HG02884 (cell line): ENCODE measurements around the gene UCK2.
"Not testable (repeated sequence)": the region's sequence is repeated elsewhere in the genome, so short reads cannot be mapped to it uniquely, and the experiment has no call there.

Source experiments
- ATAC-seq: cut with Tn5 transposase; IDR thresholded peaks from one replicate; pipeline ENCODE4 v1.9.1; 2021; ENCODE audit warnings: mild to moderate bottlenecking, moderate library complexity; ENCODE audit not compliant: unreplicated experiment

UCK2 gene

DNA sequence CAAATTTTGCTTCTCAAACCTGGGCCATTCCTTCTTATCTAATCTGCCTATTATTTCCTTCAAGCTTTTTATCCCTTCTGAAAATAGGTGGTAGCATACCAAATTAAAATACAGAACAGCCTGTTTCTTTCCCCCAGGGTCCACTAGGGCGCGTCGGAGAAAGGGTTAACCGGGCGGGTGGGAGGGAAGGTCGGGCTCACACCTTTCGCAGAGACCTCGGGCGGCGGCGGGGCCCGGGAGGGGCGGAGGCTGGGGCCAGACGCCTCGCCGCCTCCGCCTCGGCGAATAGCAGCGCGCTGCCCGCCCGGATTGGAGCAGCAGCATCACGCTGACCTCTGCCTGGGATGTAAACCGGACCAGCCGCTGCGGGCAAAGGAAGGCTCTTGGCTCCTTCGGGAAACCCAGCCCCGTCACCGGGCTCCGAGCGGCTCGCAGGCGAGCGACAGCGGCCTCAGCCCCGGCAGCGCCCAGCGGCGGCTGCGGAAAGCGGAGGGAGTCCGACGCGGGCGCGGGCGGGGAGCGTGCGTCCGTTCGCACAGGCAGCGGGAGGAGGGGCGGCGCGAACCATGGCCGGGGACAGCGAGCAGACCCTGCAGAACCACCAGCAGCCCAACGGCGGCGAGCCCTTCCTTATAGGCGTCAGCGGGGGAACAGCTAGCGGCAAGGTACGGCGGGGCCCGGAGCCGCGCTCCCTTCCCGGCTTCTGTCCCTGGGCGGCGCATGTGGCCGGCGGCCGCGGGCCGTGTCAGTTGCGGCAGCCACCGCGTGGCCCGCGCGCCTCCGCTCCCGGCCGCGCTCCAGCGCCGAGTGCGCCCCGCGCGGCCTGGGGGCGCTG lies at the start of gene UCK2:
Gene UCK2 (plus strand): TSS at position 347 of the 835 bp plus-strand sequence. CDS start 220 bp downstream, at position 567.
- peak; percentile 60 for ATAC-seq

DNA sequence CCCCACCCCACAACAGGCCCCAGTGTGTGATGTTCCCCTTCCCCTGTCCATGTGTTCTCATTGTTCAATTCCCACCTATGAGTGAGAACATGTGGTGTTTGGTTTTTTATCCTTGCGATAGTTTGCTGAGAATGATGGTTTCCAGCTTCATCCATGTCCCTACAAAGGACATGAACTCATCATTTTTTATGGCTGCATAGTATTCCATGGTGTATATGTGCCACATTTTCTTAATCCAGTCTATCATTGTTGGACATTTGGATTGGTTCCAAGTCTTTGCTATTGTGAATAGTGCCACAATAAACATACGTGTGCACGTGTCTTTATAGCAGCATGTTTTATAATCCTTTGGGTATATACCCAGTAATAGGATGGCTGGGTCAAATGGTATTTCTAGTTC lies 49.2 kb upstream of the UCK2 start:
- ATAC-seq, result not testable (repeated sequence)

DNA sequence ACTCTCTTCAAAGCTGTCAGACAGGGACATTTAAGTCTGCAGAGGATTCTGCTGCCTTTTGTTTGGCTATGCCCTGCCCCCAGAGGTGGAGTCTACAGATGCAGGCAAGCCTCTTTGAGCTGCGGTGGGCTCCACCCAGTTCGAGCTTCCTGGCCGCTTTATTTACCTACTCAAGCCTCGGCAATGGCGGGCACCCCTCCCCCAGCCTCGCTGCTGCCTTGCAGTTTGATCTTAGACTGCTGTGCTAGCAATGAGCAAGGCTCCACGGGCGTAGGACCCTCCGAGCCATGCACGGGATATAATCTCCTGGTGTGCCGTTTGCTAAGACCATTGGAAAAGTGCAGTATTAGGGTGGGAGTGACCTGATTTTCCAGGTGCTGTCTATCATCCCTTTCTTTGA lies 43.9 kb upstream of the UCK2 start:
- not testable (repeated sequence) for ATAC-seq

DNA sequence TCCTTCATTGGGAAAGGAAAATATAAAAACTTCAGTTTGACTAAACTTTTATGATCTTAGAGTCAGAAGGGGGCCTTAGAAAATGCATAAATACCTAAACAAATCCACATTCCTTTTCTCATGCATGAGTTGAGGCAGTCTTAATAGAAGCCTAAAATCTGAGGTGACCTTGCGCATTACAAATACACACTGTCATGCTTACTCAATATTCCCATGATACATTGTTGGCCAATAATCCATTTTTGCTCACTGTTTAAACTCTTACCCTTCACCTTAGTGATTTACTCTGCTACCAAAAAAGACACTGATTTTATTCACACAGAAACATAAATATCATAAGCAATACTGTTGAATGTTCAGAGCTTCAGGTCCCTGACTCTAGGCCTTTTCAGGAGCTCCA lies 39.7 kb upstream of the UCK2 start:
- ATAC-seq, result no peak

DNA sequence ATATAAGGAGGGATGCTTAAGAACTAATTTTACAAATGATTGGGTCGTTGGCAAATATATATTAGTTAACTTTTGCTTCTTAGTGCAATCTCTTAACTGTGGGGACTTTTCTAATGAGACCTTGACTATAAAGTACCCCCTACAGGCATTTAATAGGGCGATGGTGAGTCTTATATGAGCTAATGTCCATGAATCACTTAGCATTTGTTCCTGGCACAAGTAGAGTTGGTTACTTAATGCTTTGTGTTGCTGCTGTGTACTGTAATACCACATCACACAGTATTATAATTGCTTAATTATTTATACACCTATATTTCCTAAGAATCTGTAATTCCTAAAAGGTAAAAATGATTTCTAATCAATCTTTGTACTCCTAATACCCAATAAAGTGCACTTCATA lies 33.5 kb upstream of the UCK2 start:
- no peak for ATAC-seq

DNA sequence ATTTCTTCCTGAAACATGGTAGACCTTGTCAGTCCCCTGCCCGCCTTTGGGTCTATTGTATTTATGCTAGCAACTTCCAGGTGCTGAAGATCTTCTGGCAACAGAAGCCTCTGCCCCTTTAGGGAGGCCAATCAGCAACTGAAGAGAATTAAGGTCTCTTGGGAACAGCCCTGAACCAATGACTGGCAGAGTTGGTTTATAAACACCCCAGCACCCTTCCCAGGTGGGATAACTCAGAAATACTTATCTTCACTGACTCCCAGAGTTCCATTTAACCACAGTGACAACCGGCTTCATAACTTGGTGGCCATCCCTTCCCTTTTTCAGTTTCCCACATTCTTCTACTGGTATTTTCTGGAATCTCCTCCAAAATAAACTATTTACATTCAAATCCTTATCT lies 31.5 kb upstream of the UCK2 start:
- ATAC-seq, result no peak

DNA sequence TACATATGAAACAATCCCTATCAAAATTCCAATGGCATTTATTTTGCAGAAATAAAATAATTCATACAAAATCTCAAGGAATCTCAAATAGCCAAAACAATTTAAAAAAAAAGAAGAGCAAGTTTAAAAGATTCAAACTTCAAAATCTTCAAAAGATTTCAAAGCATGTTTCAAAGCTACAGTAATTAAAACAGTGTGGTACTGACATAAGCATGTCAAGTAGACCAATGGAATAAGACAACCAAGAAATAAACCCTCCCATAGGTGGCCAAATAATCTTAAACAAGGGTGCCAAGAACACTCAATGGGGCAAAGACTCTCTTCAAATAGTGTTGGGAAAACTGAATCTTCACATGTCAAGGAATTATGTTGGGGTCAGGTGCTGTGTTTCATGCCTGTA lies 28.0 kb upstream of the UCK2 start:
- no peak for ATAC-seq

DNA sequence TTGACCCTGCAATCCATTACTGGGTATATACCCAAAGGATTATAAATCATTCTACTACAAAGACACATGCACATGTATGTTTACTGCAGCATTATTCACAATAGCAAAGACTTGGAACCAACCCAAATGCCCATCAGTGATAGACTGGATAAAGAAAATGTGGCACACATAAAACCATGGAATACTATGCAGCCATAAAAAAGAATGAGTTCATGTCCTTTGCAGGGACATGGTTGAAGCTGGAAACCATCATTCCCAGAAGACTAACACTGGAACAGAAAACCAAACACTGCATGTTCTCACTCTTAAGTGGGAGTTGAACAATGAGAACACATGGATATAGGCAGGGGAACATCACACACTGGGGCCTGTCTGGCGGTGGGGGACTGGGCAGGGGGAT lies 22.9 kb upstream of the UCK2 start:
- not testable (repeated sequence) for ATAC-seq

DNA sequence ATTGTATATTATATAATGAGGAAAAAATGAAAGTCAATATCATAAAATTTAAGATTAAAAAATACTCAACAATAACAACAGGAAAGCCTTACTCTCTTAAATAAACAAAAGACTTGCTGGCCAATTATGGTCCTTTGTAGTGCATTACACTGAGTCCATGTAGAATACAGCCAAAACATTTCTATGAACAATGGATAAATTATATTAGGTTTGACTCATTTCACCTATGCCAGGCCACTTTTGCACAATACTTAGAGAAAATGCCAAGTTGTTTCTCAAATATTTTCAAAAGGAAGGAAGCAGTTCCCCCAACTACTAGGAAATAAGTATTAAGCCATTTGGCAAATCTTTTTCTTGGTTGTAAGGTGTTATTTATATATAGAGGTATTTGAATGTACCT lies 19.8 kb upstream of the UCK2 start:
- ATAC-seq, result no peak

DNA sequence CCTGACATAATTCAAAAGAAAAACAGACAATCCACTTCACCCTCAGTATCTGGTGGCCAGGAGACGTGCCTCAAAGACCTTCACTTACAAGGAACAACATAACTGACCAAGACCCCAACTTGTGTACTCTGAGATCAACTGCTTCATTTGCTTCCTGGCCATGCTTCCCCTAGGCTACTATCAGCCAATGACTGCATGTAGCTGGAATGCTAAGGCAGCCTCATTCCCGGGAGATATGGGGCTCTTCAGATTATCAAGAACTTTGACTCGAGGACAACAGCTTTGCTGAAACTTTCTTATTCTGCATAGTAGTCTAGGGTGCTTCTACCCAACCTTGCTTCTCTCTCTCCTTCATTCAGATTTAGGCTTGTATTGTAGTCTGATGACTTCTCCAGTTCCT lies 11.7 kb upstream of the UCK2 start:
- ATAC-seq, result no peak

DNA sequence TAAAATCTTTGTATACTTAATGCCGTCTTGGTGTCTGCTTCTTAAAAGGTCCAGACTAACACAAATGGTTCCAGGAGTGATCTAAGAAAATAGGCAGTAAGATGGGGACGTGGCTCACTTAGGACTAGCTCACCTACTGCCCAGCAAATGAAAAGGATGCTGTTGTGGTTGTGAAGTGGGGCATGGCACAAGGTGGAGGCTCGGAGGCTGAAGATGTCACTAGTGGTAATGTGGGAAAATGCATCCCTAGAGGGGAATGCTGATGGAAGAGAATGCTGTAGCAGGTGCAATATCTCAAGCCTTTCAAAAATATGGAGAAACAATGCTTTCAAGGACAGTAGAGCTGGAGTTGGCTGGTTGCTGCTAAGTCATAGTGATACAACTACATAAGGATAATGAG lies 11.3 kb upstream of the UCK2 start:
- ATAC-seq, result no peak

DNA sequence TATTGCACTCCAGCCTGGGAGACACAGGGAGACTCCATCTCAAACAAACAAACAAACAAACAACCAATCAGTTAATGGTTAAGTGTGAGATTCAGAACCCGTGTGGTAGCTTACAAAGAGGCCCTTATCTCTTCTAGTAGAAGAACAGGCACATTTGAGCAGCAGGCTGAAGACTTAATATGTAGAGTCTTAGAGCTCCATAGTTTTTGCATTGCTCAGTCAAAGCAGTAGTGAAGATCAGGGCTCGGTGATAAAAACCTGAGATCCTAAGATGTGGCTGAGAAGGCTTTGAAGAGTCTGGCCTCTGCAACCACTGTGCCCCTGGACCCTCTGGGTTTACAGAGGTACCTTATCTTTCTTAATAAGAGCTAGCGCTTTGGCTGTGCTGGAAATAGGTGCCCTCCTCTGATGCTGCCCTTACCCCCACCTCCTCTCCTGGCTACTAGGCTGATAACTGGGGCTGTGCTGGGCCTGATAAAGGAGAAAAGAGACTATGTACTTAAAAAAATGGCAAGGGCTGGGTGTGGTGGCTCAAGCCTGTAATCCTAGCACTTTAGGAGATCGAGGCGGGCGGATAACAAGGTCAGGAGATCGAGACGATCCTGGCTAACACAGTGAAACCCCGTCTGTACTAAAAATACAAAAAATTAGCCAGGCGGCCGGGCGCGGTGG lies 10.5 kb upstream of the UCK2 start:
- no peak for ATAC-seq

DNA sequence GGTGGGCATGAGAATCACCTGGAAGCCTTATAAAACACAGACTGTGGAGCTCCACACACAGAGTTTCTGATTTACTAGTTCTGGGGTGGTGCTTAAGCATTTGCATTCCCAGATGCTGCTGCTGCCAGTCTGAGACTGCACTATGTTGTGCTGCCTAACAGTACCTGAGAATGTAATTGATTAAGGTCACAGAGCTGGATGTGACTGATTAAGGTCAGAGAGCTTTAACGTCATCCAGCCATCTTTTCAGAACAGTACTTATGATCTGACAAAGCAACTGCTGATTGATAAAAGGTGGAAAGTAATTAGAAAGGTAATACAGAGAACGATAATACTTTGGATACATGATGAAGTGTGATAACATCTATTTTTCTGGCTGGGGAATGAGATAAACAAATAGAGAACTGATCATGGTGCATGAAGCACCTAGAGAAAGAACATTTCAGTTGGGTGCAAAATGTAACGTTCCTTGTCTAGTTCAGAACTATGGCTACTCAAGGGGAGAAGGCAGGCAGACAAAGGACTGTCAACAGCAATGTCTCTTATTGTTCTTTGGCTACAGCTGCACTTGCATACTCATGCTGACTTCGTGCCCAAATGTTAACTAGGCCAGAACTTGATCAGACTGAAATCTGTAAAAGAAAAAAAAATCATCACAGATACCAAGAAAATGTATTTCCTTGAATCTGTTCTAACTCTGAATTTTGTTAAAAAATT lies 3.7 kb upstream of the UCK2 start:
- ATAC-seq, result no peak

DNA sequence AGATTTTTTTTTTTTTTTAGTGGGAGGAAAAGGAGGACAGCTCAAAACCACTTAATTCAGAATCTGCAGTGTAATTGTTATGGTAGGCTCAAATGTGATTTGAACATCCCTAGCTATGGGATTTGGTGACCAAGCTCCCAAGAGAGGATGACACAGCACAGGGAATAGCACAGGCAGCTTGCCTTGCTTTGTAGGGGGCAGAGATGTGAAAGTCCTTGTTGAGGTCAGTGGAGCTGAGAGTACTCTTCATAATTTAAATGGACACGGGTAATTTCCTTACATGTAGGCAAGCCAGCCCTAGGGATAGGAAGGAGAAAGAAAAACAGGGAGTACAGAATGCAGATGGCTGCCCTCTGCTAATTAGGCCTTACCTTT lies 3.2 kb upstream of the UCK2 start:
- no peak for ATAC-seq

DNA sequence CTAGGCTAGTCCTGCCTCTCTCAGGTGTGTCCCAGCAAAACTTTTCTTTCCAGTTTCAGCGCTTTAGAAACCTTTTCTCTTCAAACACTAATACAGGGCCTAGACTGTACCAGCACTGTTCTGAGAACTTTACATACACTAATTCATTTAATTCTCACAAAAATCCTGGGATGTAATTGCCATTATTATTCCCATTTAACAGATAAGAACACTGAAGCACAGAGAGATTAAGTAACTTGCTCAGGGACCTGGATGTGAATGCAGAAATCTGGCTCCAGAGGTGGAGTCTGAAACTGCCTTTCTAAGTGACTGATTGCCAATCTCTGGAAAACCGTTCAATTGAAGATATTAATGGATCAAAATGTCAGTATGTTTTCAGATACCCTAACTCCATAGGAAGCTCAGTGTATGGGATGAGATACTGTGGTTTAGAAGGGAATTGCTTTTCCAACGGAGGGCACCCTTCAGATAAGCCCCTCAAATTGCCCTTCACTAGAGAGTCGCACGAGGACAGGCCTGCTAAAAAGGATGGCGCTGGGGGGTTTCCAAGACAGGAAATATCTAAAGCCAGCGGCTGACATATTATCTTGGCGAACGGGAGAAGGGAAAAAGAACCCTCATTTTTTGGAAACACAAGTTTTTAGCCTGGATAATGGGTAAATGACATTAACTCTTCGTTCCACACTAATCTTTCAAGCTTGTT lies 698 bp upstream of the UCK2 start:
- no peak for ATAC-seq

DNA sequence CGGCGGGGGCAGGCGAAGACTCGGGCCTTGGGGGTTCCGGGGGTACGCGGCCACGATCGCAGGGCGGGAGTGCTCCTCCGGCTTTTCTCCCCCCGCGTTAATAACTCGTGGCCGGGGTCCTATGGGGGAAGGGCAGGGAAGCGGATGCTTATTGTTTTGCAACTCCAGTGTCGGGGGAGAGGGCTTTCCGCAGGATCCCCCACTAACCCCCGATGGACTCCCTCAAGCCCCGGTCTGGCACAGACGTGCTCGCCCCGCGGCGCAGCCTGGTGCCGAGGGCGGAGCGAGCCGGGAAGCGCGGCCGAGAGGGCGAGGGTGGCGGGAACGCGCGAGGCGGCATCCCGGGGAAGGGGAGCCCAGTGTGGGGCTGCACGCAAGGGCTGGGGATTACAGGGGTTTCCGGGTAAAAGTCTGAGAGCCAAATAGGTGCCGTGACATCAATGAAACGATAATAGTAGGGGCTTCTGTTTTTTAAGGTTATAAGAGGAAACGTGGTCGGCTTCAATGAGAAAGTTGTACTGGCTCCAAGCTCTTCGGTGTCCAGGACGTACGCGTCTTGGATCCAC lies 772 bp downstream of the UCK2 start:
- peak; percentile 32 for ATAC-seq

DNA sequence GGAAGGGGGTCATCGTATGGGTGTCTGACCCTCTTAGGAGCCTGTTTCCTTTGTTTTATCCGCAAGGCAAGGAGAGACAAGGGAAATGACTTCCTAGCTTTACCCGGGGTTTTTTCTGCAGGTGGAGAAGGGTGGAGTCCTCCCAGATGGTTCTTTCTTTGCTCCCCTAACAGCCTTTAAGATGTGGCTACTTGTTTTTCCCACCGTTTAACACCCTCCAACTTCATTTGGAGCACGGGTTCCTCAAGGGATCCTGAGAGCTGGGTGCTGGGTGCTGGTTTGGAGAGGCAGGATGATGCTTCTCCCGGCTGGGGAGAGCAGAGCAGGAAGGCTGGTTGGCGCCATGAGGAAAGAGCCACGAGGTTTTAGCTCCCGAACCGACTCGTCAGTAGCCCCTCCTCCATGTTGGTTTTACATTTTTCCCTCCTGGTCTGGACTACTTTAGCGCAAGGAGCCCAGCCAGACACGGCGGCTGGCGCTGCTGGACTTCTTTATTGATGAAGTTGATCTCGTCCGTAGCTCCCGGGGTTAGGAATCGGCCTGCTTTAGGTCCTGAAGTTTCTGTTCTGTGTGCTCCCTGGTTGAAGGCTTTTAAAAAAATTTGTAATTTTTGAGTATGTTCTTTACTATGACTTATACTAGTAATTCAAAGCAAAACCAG lies 1.4 kb downstream of the UCK2 start:
- peak; percentile 2 for ATAC-seq

DNA sequence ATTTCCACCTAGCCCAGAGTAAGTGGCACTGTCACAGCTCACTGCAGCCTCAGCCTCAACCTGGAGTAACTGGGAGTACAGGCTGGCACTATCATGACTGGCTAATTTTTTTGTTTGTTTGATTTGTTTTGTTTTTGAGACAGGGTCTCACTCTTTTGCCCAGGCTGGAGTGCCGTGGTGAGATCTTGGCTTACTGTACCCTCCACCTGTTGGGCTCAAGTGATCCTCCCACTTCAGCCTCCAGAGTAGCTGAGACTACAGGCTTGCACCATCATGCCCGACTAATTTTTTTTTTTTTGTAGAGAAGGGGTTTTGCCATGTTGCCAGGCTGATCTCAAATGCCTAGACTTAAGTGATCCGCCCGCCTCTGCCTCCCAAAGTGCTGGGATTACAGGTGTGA lies 2.5 kb downstream of the UCK2 start:
- no peak for ATAC-seq

DNA sequence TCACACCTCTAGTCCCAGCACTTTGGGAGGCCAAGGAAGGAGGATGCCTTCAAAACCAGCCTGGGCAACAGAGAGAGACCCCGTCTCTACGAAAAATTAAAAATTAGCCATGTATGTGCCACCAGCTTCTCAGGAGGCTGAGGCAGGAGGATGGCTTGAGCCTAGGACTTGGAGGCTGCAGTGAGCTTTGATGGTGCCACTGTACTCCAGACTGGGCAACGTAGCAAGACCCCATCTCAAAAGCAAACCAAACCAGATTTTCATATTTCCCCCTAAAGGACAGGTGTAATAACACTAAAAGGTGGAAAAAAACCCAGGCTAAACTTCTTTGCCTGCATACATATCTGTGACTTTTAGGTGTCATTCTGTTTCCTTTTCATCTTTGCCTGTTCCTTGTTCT lies 3.7 kb downstream of the UCK2 start:
- no peak for ATAC-seq

DNA sequence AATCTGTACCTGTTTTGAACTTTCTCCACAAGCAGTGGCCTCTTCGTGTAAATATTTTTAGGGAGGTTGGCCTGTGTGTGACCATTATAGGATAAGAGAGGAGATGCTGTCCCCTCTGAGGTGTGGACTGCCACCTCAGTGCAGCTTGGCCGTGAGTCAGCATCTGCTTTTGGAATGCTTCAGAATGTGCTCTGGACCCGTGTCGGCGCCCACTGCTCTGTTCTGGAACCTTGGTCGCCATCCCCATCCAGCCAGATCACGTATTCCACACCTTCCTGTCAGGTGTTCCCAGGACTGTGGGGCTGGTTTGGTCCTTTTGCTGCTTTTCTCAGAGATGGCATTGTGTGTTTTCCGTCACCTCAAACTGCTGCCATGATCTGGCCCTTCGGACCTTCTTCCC lies 5.5 kb downstream of the UCK2 start:
- no peak for ATAC-seq
